Measurements from ENCODE around the gene LSM14A.
"Not testable (repeated sequence)": the region's sequence is repeated elsewhere in the genome, so short reads cannot be mapped to it uniquely, and the experiment has no call there.

The LSM14A gene

GRCh38 chr19:34193439-34193838 is 21.1 kb downstream of the LSM14A start:
- no peak for DNase-seq

- DNase-seq: no peak
These were observed 21.6 kb downstream of the LSM14A start for GRCh38 chr19:34193876-34194275.

GRCh38 chr19:34201133-34201532 is 28.8 kb downstream of the LSM14A start:
- DNase-seq: no peak

DNA sequence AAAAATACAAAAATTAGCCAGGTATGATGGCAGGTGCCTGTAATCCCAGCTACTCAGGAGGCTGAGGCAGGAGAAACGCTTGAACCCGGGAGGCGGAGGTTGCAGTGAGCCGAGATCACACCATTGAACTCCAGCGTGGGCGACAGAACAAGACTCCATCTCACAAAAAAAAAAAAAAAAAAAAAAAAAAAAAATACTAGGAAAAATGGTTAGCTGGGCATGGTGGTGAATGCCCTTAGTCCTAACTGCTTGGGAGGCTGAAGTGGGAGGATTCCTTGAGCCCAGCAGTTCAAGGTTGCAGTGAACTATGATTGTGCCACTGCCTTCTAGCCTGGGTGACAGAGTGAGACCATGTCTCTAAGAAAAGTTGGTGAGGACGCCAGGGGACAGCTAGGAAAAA is 33.0 kb downstream of the LSM14A start:
- not testable (repeated sequence) for DNase-seq

- no peak for DNase-seq
These were observed 36.1 kb downstream of the LSM14A start for GRCh38 chr19:34208291-34208884.

DNA sequence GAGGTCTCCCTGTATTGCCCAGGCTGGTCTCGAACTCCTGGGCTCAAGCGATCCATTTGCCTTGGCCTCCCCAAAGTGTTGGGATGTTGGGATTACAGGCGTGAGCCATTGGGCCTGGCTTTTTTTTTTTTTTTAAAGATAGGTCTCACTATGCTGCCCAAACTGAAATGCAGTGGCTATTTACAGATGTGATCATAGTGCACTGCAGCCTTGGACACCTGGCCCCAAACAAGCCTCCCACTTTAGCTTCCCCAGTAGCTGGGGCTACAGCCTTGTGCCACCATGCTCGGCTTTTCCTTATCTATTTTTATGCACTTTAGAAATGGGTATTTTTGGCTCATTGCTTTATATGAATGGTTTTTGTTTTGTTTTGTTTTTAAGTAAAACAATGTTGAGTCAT is 37.4 kb downstream of the LSM14A start:
- DNase-seq: no peak

- no peak for DNase-seq
These were observed 41.0 kb downstream of the LSM14A start for GRCh38 chr19:34213283-34213682.

DNA sequence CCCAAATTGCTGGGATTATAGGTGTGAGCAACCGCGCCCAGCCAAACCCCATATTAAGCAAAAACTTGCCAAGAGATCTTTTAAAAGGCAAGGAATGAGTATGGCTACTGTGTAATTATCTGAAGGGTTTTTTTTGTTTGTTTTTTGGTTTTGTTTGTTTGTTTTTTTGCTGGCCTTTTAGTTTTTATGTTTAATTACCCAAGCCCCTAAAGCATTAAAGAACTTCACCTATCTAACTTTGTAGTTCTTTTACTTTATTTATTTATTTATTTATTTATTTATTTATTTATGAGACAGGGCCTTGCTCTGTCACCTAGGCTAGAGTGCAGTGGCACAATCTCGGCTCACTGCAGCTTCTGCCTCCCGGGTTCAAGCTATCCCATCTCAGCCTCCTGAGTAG is 41.7 kb downstream of the LSM14A start:
- no peak for DNase-seq

DNA sequence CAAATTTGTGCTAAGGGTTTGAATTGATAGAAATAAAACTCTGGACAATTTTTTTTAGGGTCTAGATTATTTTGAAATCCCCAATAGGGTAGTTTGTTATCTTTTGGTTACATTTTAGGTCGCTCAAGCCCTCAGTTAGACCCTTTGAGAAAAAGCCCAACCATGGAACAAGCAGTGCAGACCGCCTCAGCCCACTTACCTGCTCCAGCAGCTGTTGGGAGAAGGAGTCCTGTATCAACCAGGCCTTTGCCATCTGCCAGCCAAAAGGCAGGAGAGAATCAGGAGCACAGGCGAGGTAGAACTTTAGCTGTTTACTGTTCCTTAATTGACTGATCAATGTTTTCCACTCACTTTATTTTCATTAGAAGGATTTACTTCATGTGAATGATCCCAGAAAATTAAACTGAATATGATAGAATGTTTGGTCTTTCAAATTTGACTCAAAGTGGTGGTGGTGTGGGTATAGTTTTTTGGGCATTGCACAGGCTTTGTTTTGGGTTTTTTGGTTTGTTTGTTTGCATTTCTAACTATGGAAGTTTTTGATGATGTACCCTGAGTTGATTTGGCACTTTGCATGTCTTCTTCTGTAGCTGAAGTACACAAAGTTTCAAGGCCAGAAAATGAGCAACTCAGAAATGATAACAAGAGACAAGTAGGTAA is 42.8 kb downstream of the LSM14A start:
- DNase-seq: no peak

DNA sequence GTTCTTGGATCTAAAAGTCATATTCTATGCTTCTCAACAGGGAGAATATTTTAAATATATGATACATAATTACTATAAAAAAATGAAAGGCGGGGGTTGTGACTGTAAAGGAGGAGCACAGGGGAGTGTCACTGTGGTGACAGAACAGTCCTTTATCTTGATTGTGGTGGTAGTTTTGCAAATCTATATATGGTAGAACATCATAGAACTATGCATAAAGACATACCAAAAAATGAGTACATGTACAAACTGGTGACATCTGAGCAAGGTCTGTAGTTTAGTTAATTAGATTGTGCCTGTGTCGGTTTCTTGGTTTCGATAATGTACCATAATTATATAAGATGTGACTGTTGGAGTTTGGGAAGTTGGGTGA is 43.3 kb downstream of the LSM14A start:
- no peak for DNase-seq

DNA sequence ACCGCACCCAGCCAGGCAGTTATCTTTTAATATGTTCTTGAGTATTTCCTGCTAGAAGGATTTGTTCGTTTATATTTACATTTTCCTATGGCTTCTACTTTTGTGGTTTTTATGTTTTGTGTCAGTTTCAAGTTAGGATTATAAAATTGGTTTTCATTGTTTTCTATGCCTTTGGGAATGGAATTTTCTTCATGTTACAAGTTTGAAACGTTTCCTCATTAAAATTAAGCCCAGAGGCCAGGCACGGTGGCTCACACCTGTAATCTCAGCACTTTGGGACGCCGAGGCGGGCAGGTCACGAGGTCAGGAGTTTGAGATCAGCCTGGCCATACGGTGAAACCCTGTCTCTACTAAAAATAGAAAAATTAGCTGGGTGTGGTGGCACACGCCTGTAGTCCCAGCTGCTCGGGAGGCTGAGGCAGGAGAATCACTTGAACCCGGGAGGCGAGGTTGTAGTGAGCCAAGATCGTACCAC is 44.5 kb downstream of the LSM14A start:
- not testable (repeated sequence) for DNase-seq

DNA sequence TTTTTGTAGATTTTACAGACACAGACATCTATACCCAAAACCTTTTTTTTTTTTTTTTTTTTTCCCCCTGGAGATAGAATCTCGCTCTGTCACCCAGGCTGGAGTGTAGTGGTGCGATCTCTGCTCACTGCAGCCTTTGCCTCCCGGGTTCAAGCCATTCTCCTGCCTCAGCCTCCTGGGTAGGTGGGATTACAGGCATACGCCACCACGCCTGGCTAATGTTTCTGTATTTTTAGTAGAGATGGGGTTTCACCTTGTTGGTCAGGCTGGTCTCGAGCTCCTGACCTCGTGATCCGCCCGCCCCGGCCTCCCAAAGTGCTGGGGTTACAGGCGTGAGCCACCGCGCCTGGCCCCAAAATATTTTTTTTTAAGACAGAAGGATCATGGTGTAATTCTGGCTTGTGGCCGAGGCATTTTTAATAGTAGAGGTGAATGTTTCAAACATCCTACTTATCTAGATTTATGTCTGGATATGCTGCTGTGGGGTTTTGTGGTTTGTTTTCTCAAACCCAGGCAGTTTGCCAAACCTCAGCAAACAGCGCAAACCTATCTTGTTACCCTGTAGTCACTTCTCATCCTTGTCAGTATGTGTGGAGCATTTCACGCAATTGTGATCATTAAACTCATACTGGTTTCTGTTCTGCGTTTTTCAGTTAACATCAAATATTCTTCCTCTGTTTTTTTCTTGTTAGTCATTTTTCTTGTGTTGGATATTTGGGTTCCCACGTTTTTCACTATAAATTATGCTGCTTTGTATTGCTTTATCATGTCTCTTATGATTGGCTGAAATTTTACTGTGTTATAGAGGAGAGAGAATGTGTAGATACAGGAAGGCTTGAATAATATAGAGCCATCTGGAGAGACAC is 45.9 kb downstream of the LSM14A start:
- DNase-seq: peak; percentile 84

DNA sequence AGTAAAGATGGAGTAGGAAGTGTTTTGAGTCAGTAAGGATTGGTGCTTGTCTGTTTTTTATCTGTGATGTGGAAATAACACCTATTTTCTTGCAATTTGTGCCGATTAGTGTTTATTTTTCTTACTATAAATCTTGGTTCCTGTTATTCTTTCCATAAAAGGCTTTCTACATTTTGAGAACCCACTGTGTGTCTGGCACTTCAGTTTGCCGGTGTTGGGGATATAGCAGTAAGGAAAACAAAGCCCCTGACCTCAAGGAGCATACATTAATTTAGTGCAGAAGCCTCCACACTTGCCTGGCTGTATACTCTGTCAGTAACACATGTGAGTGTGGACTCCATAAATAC is 46.5 kb downstream of the LSM14A start:
- DNase-seq: no peak

DNA sequence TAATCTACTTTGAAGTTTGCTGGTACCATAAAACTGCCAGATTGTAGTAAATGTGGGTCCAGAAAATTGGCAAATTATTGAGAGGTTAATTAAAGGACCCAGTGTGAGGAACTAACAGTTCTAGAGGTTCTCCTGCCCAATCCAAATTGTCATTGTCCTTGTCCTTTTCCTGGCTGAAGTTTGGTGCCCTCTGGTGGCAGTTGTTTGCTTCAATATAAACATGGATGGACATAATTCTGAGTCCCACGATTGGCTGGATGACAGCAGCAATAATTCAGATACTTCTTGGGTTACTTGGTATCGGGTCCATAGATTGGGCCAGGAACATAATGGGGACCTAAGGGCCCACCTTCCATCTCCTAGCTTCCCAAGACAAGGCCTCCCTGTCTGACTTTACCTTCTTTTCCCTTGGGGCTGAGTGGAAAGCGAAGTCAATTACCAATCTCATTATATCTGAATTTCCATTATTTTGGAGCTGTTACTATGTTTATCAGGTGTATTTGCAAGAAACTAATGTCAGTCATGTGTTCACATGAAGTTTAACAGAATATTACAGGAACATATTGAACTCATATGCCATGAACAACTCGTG is 48.3 kb downstream of the LSM14A start:
- DNase-seq: peak; percentile 65

DNA sequence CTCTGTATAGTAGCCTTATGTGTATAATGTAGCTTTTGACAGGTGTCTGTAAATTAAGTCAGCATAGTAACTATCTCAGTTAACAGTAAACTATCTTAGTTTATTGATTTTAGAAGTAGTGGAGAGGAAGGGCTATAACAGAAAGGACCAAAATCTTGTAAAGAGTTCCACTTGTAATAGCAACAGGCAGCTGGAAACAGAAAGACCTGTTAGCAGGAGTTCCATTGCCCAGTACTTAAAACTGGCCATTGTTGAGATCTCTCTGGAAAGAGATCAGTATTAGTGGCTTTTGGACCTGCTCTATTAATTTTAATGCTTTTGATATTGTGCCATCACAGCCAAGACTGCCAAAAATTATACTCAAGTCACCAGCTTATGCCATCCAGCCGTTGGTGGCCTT is 50.1 kb downstream of the LSM14A start:
- no peak for DNase-seq

DNA sequence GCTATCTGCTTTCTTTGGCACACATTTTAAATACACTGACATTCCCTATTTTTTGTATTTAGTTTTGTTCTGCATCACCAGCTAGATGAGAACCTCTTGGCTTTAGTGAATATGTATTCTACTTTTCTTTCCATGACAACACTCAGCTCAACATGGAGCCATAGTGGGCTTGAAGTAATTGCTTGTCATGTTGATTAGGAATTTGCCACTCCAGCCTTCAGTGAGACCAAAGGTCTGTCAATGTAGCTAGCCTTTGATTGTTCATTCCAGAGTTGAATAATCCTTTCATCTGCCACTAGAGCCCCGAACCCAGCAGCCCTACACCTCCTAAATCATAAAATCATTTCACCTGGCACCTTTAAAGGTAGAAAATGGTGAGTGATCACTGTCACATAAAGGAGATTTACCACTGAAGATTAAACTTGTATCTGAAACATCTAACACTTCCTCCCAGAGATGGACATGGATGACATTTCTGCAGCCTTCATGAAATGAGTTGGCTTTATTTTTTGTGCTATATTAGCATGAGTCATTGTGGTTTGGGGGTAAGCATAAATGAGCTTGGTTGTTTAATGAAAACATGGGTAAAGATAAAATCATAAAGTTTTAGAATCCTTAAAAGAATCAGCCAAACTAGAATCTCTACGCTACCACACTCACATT is 52.8 kb downstream of the LSM14A start:
- DNase-seq: no peak

DNA sequence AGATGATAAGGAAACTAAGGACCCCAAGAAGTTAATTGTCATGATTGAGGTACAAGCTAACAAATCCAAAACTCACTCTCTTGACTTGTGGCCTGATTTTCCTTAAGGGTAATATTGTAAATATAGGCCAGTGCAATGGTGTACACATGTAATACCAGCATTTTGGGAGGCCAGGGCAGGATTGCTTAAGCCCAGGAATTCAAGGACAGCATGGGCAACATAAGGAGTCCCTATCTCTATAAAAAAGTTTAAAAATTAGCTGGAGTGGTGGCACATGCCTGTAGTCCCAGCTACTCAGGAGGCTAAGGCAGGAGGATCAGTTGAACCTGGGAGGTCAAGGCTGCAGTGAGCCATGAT is 53.3 kb downstream of the LSM14A start:
- DNase-seq: no peak

DNA sequence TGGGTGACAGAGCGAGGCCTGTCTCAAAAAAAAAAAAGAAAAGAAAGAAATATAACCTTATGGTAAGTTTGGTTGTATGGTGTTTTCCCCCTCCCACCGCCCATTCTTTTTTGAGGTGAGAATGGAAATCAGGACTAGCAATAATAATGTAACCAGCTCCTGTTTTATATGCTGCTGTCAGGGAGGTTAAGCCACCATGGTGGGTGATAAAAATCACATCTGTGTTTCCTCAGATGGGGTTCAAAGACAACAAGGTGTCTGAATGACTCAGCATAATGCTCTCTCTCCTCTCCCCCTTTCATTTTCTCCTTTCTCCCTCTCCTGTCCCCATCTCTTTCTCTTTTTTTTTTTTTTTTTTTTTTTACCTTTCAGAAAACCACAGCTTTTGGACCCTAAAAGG is 53.7 kb downstream of the LSM14A start:
- no peak for DNase-seq

DNA sequence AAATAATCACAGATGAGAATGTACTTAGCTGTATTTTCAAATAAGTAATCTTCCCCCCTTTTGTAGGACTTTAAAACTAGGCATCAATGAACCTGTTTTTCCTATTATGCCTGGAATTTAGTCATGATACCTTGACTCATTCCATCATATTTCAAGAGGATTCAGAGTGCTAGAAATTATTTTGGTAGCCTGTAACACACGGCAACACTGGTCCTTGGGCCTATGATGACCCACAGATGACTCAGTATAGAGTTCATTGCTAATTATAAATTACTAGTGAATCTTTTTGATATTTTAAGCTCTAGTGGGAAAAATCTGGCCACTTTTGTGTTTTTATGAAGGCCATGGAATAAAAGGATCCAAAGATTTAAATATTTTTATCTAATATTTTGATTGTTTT is 56.0 kb downstream of the LSM14A start:
- no peak for DNase-seq

- DNase-seq: no peak
These were observed 56.5 kb downstream of the LSM14A start for GRCh38 chr19:34228762-34229161.

DNA sequence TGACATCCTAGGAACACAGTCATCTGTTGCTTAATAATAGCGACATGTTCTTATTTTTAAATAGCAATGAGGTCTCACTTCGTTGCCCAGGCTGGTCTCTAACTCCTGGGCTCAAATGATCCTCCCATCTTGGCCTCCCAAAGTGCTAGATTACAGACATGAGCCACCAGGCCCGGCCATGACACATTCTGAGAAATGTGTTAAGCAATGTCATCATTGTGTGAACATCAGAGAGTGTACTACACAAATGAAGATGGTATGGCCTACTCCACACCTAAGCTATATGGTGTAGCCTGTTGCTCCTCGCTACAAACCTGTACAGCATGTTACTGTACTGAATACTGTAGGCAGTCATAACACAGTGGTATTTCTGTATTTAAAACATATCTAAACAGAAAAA is 57.4 kb downstream of the LSM14A start:
- no peak for DNase-seq

GRCh38 chr19:34230820-34231219 is 58.5 kb downstream of the LSM14A start:
- DNase-seq: no peak

GRCh38 chr19:34231439-34231838 is 59.1 kb downstream of the LSM14A start:
- DNase-seq: no peak

All from NCI-H510A treated with DMSO at 0.1 percent for 48 hours (cell line).